B cell (primary cell): ENCODE measurements around the gene PRR14L.

ENCODE experiments used
- EZH2 ChIP-seq: IDR thresholded peaks from 2 replicates; pipeline ENCODE4 v1.6.1; 2012; ENCODE audit warnings: borderline replicate concordance, low read depth, mild to moderate bottlenecking, moderate library complexity, low read length; ENCODE audit not compliant: insufficient read depth, poor library complexity, severe bottlenecking
- TF ChIP-seq, protein P1 (sequence below): fragments of 200-600 bp; IDR thresholded peaks from one replicate; pipeline ENCODE4 v1.8.0; 2022; ENCODE audit warnings: antibody characterized with exemption, mild to moderate bottlenecking

DNA sequence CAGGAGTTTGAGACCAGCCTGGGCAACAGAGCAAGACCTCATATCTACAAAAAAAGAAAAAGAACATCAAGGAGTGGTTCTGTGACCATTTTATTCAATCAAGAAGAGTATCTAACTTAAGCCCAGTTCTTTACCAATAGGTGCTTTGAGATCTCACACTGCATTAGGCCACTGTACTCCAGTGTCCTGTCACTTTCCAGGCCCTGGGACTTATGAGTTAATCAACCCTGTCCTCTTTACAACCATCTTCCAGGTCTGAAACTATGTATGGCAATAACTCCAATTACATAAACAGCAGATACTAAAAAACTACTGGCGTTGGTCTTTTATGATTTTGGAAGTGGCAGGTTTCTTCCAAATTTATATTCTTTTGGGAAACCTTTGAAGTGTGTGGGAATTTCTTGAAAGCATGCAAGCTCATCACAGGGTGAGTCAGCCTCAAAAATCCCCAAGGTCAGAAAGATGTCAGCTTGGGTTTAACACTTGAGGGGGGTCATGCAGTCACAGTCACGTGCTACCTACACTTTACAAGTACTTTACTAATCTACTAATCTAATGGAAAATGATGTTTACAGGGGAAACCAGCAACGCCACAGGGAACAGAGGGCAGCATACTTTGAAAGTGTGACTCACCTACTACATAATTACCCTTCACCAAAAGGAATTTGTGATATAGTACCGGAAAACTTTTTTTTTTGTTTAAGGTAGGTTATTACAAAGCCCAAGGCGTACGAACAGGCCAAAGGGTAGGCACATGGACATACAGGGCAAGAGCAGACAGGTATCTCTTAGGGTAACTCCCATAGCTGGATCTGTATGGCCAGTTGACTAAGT, 103.5 kb downstream of the PRR14L start:
- TF ChIP-seq EZH2: no peak
- TF ChIP-seq, protein P1, sequence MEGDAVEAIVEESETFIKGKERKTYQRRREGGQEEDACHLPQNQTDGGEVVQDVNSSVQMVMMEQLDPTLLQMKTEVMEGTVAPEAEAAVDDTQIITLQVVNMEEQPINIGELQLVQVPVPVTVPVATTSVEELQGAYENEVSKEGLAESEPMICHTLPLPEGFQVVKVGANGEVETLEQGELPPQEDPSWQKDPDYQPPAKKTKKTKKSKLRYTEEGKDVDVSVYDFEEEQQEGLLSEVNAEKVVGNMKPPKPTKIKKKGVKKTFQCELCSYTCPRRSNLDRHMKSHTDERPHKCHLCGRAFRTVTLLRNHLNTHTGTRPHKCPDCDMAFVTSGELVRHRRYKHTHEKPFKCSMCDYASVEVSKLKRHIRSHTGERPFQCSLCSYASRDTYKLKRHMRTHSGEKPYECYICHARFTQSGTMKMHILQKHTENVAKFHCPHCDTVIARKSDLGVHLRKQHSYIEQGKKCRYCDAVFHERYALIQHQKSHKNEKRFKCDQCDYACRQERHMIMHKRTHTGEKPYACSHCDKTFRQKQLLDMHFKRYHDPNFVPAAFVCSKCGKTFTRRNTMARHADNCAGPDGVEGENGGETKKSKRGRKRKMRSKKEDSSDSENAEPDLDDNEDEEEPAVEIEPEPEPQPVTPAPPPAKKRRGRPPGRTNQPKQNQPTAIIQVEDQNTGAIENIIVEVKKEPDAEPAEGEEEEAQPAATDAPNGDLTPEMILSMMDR: no peak
